Lower leg skin (tissue), 3 donors: ENCODE results near the gene NRM.

Experiments
- POLR2A ChIP-seq, 2 donors: fragments of 450-650 bp; IDR thresholded peaks; one replicate each; pipeline ENCODE4 v1.6.1; 2016 to 2017; ENCODE audit warnings: antibody characterized with exemption in 2 of 2, mild to moderate bottlenecking in 1 of 2, moderate library complexity in 1 of 2
- TF ChIP-seq, protein P1 (sequence below), 3 donors: fragments of 450-650 bp; IDR thresholded peaks; one replicate each; pipeline ENCODE4 v1.5.1; 2016; ENCODE audit warnings: antibody characterized with exemption in 3 of 3, mild to moderate bottlenecking in 3 of 3, moderate library complexity in 2 of 3

DNA sequence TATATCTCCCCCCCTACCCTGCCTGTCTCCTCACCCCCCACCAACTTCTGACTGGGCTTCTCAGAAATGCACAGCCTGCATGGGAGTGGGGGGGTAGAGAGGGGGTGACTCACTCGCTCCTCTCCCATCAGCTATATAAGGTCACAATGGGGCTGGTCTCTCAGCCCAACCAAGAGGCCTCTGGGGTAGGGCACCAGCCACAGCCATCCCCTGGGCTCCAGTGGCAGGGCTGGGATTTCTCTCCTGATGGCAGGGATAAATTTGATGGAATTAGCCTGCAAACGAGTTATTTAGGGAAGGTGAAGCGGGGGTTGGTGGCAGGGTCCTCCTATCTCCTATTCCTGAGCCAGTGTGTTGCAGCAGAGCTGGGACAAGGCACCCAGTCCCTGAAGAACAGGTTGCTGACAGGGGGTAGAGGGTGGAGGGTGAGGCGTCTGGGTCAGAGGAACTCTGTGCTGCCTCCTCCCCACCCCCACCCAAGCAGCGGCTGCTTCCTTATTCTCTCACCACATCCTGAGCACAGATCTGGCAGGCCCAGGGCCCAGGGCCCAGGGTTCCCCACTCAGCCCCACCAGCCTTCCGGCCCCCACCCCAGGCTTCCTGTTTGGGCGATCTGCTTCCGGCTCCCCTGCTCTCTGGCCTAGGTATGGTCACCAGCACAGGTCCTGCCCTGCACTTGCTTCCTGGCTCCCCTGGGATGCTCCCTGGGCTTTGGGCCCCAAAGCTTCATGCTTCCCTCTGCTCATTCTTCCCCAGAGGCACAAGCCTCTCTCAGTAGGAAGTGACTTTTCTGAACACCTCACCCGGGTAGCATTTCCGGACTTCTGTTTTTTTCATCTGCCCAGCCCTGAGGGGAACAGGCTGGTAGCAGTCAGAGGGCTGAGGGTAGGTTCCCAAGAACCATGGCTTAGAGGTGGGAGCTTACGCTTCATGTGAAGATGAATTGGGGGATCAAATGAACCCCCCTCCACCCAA, 8.4 kb downstream of the NRM start:
- TF ChIP-seq, protein P1, sequence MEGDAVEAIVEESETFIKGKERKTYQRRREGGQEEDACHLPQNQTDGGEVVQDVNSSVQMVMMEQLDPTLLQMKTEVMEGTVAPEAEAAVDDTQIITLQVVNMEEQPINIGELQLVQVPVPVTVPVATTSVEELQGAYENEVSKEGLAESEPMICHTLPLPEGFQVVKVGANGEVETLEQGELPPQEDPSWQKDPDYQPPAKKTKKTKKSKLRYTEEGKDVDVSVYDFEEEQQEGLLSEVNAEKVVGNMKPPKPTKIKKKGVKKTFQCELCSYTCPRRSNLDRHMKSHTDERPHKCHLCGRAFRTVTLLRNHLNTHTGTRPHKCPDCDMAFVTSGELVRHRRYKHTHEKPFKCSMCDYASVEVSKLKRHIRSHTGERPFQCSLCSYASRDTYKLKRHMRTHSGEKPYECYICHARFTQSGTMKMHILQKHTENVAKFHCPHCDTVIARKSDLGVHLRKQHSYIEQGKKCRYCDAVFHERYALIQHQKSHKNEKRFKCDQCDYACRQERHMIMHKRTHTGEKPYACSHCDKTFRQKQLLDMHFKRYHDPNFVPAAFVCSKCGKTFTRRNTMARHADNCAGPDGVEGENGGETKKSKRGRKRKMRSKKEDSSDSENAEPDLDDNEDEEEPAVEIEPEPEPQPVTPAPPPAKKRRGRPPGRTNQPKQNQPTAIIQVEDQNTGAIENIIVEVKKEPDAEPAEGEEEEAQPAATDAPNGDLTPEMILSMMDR (IDR thresholded peaks at IDR 0.05): no peak
- TF ChIP-seq POLR2A (IDR thresholded peaks at IDR 0.05): no peak
